Measurements from ENCODE around the gene PTPRD.

- TF ChIP-seq CEBPB (IDR thresholded peaks at IDR 0.05; ENCODE audit: low read depth) (no peak), CTCF (IDR thresholded peaks at IDR 0.05 in 2 of 3, conservative IDR thresholded peaks at IDR 0.05 in 1 of 3; ENCODE audit: borderline replicate concordance in 1 of 3, insufficient read depth in 1 of 3, low read depth in 2 of 3, low read length in 2 of 3) (no peak), REST (IDR thresholded peaks at IDR 0.05; ENCODE audit: low read depth) (no peak), EGR1 (IDR thresholded peaks at IDR 0.05; ENCODE audit: low read depth) (no peak), EZH2 (IDR thresholded peaks at IDR 0.05) (no peak), POLR2AphosphoS5 (IDR thresholded peaks at IDR 0.05; ENCODE audit: low read depth, low read length) (no peak), ZNF274 (IDR thresholded peaks at IDR 0.05; ENCODE audit: low read depth, low read length) (no peak), POLR2A (IDR thresholded peaks at IDR 0.05; ENCODE audit: borderline replicate concordance, extremely low read depth, insufficient read depth, insufficient read length) (no peak), EZH2phosphoT487 (IDR thresholded peaks at IDR 0.05; ENCODE audit: borderline replicate concordance) (no peak), CBX3 (IDR thresholded peaks at IDR 0.05; ENCODE audit: low read depth) (no peak)
Observed at GRCh38 chr9:8278048-8278447, 2334.8 kb downstream of the PTPRD start.
